Measurements from ENCODE around the gene STING1.
"Not testable (repeated sequence)": the region's sequence is repeated elsewhere in the genome, so short reads cannot be mapped to it uniquely, and the experiment has no call there.

The STING1 gene
- total RNA-seq: 107 to 129 (median 128) reads per million in 3 donors

GRCh38 chr5:139482050-139482889 lies at the start of gene STING1:
Gene STING1 (minus strand): TSS chr5:139482758. CDS start chr5:139481704, 1,054 bp downstream.
- peaks cover 31% of the 10 kb centered on the region for H3K4me1 ChIP-seq (ENCODE audit: control insufficient read depth, insufficient read depth, low read length, poor library complexity, severe bottlenecking)
- H3K4me3 ChIP-seq (ENCODE audit: insufficient read depth, low read depth, low read length, poor library complexity, severe bottlenecking): peak within 1 kb of the TSS; percentile 58
- DNase-seq: peak; percentile 45 to 64 (median 56)
- peak within 1 kb of the TSS; percentile 84 for H3K27ac ChIP-seq (ENCODE audit: insufficient read depth, low read length, poor library complexity, severe bottlenecking)
- no peaks in the 10 kb centered on the region for H3K9me3 ChIP-seq (ENCODE audit: control insufficient read depth, low read length)
- H3K27me3 ChIP-seq (replicated peaks; ENCODE audit: control insufficient read depth, insufficient read depth, low read length, poor library complexity, severe bottlenecking): no peaks in the 10 kb centered on the region
- peaks cover 18% of the 10 kb centered on the region for H3K36me3 ChIP-seq (ENCODE audit: control insufficient read depth, insufficient read depth, low read length)

GRCh38 chr5:139531772-139532169 lies 49.2 kb upstream of the STING1 start:
- no peaks in the 10 kb centered on the region for H3K27me3 ChIP-seq (replicated peaks; ENCODE audit: control insufficient read depth, insufficient read depth, low read length, poor library complexity, severe bottlenecking)
- H3K36me3 ChIP-seq (ENCODE audit: control insufficient read depth, insufficient read depth, low read length): no peaks in the 10 kb centered on the region
- H3K4me3 ChIP-seq (ENCODE audit: insufficient read depth, low read depth, low read length, poor library complexity, severe bottlenecking): no peak overlapping the region
- DNase-seq: no peak
- H3K4me1 ChIP-seq (ENCODE audit: control insufficient read depth, insufficient read depth, low read length, poor library complexity, severe bottlenecking): no peaks in the 10 kb centered on the region
- no peak overlapping the region for H3K27ac ChIP-seq (ENCODE audit: insufficient read depth, low read length, poor library complexity, severe bottlenecking)
- H3K9me3 ChIP-seq (ENCODE audit: control insufficient read depth, low read length): no peaks in the 10 kb centered on the region

DNA sequence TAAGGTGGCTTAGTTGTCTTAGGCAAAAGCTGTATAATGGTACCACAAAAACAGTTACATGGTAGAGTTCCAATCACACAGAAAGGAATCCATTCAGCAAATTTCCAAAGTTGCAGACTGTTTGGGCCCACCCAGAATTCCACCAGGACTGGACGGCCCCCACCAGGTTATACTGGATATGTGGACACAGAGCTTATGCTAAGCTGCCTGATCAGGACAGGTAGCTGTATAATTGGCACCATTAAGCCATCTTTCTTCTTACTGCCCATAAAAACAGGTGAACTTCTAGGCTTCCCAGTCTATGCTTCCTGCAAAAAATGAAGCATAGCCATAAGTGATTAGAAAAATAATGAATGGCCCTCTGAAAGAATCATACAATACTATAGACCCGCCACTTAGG lies 47.5 kb upstream of the STING1 start:
- H3K4me1 ChIP-seq (ENCODE audit: control insufficient read depth, insufficient read depth, low read length, poor library complexity, severe bottlenecking); H3K36me3 ChIP-seq (ENCODE audit: control insufficient read depth, insufficient read depth, low read length); H3K9me3 ChIP-seq (ENCODE audit: control insufficient read depth, low read length); DNase-seq; H3K27ac ChIP-seq (ENCODE audit: insufficient read depth, low read length, poor library complexity, severe bottlenecking); H3K27me3 ChIP-seq (replicated peaks; ENCODE audit: control insufficient read depth, insufficient read depth, low read length, poor library complexity, severe bottlenecking); H3K4me3 ChIP-seq (ENCODE audit: insufficient read depth, low read depth, low read length, poor library complexity, severe bottlenecking): not testable (repeated sequence)

DNA sequence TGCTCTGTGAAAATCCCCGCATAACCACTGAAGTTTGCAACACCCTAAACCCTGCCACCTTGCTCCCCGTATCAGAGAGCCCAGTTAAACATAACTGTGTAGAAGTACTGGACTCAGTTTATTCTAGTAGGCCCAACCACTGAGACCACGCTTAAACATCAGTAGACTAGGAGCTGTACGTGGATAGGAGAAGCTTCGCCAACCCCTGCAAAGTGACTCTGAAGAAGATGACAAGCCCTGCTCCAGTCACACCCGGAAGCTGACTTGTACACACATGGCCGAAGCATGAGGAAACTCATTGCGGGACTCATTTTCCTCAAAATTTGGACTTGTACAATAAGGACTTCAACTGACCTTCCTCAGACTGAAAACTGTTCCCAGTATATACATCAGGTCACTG lies 46.1 kb upstream of the STING1 start:
- DNase-seq; H3K9me3 ChIP-seq (ENCODE audit: control insufficient read depth, low read length); H3K4me3 ChIP-seq (ENCODE audit: insufficient read depth, low read depth, low read length, poor library complexity, severe bottlenecking); H3K4me1 ChIP-seq (ENCODE audit: control insufficient read depth, insufficient read depth, low read length, poor library complexity, severe bottlenecking); H3K36me3 ChIP-seq (ENCODE audit: control insufficient read depth, insufficient read depth, low read length); H3K27me3 ChIP-seq (replicated peaks; ENCODE audit: control insufficient read depth, insufficient read depth, low read length, poor library complexity, severe bottlenecking); H3K27ac ChIP-seq (ENCODE audit: insufficient read depth, low read length, poor library complexity, severe bottlenecking): not testable (repeated sequence)

DNA sequence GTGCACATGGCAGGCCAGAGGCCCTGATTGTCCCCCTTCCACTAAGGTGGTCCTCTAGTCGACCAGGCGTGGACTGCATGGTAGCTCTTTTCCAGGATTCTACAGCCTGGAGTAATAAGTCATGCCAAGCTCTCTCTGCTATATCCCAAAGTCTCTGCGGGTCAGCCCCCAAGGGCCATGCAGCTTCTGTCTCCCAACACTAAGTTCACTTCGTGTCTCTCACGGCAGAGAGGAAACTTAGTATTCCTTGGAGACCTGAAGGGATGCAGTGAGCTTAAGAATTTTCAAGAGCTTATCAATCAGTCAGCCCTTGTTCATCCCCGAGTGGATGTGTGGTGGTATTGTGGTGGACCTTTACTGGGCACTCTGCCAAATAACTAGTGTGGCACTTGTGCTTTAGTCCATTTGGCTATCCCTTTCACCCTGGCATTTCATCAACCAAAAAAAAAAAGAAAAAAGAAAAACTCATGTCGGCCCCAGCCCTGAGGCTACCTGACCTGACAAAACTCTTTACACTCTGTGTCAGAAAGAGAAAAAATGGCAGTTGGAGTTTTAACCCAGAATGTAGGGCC lies 45.4 kb upstream of the STING1 start:
- not testable (repeated sequence) for H3K27ac ChIP-seq (ENCODE audit: insufficient read depth, low read length, poor library complexity, severe bottlenecking); H3K9me3 ChIP-seq (ENCODE audit: control insufficient read depth, low read length); H3K4me1 ChIP-seq (ENCODE audit: control insufficient read depth, insufficient read depth, low read length, poor library complexity, severe bottlenecking); H3K27me3 ChIP-seq (replicated peaks; ENCODE audit: control insufficient read depth, insufficient read depth, low read length, poor library complexity, severe bottlenecking); H3K4me3 ChIP-seq (ENCODE audit: insufficient read depth, low read depth, low read length, poor library complexity, severe bottlenecking); DNase-seq; H3K36me3 ChIP-seq (ENCODE audit: control insufficient read depth, insufficient read depth, low read length)

DNA sequence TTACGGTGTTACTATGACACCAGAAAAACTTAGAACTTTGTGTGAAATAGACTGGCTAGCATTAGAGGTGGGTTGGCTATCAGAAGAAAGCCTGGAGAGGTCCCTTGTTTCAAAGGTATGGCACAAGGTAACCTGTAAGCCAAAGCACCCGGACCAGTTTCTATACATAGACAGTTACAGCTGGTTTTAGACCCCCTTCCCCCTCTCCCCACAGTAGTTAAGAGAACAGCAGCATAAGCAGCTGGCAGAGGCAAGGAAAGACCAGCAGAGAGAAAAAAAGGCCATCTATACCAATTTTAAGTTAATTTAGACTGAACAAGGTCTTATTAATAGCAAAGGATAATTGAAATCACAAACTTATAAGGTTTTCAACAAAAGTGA lies 44.5 kb upstream of the STING1 start:
- DNase-seq; H3K9me3 ChIP-seq (ENCODE audit: control insufficient read depth, low read length); H3K27ac ChIP-seq (ENCODE audit: insufficient read depth, low read length, poor library complexity, severe bottlenecking); H3K36me3 ChIP-seq (ENCODE audit: control insufficient read depth, insufficient read depth, low read length); H3K4me1 ChIP-seq (ENCODE audit: control insufficient read depth, insufficient read depth, low read length, poor library complexity, severe bottlenecking); H3K4me3 ChIP-seq (ENCODE audit: insufficient read depth, low read depth, low read length, poor library complexity, severe bottlenecking); H3K27me3 ChIP-seq (replicated peaks; ENCODE audit: control insufficient read depth, insufficient read depth, low read length, poor library complexity, severe bottlenecking): not testable (repeated sequence)

DNA sequence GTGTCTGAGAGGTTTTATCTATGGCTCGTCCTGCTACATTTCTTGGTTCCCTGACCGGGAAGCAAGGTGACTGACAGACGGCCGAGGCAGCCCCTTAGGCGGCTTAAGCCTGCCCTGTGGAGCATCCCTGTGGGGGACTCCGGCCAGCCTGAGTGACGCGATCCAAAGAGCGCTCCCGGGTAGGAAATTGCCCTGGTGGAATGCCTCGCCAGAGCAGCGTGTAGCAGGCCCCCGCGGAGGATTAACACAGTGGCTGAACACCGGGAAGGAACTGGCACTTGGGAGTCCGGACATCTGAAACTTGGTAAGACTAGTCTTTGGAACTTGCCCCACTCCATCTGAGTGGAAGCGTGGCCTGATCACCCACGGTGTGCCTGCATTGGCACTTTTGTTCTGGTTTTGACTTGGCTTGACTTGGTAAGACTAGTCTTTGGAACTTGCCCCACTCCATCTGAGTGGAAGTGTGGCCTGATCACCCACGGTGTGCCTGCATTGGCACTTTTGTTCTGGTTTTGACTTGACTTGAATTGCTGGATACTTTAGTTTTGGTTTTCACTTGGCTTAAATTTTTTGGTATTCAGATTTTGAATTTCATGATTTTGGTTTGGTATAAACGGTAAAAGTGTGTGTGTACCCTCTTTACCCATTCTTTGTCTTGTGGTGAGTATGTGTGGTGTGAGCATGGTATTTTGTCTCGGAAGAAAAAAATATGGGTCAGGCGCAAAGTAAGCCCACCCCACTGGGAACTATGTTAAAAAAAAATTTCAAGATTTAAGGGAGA lies 43.9 kb upstream of the STING1 start:
- H3K9me3 ChIP-seq (ENCODE audit: control insufficient read depth, low read length); H3K27ac ChIP-seq (ENCODE audit: insufficient read depth, low read length, poor library complexity, severe bottlenecking); H3K4me3 ChIP-seq (ENCODE audit: insufficient read depth, low read depth, low read length, poor library complexity, severe bottlenecking); H3K4me1 ChIP-seq (ENCODE audit: control insufficient read depth, insufficient read depth, low read length, poor library complexity, severe bottlenecking); H3K36me3 ChIP-seq (ENCODE audit: control insufficient read depth, insufficient read depth, low read length); DNase-seq; H3K27me3 ChIP-seq (replicated peaks; ENCODE audit: control insufficient read depth, insufficient read depth, low read length, poor library complexity, severe bottlenecking): not testable (repeated sequence)

GRCh38 chr5:139525586-139526308 lies 43.2 kb upstream of the STING1 start:
- H3K9me3 ChIP-seq (ENCODE audit: control insufficient read depth, low read length); H3K4me1 ChIP-seq (ENCODE audit: control insufficient read depth, insufficient read depth, low read length, poor library complexity, severe bottlenecking); H3K27ac ChIP-seq (ENCODE audit: insufficient read depth, low read length, poor library complexity, severe bottlenecking); H3K27me3 ChIP-seq (replicated peaks; ENCODE audit: control insufficient read depth, insufficient read depth, low read length, poor library complexity, severe bottlenecking); DNase-seq; H3K36me3 ChIP-seq (ENCODE audit: control insufficient read depth, insufficient read depth, low read length); H3K4me3 ChIP-seq (ENCODE audit: insufficient read depth, low read depth, low read length, poor library complexity, severe bottlenecking): not testable (repeated sequence)

DNA sequence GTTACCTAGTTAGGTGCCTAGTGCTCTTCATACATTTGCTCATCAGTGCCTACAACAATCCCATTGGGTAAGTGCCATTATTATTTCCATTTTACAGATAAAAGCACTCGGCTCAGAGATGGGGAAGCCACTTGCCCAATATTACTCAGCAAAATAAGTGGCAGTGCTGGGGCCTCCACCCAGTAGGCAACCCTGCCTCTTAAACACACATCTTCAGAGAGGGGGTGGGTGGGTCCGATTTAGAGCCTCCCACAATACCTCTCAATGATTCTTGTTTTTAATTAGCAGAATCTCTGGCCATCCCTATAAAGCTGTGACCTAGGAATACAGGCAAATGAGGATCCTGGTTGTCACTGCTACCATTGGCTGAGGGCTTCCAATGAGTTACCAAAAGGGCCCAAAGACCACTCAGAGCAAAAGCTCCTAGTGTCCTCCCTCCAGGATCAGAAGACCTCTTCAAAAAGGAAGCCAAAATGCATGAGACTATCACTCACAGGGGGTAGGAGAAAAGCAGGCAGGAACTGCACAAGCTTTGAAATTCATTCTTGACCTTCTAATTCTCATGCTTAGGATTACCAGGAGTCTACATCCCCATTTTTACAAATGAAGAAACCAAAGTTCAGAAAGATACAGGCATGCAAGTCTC lies 42.5 kb upstream of the STING1 start:
- H3K36me3 ChIP-seq (ENCODE audit: control insufficient read depth, insufficient read depth, low read length): no peaks in the 10 kb centered on the region
- H3K27me3 ChIP-seq (replicated peaks; ENCODE audit: control insufficient read depth, insufficient read depth, low read length, poor library complexity, severe bottlenecking): no peaks in the 10 kb centered on the region
- DNase-seq: no peak
- no peak overlapping the region for H3K4me3 ChIP-seq (ENCODE audit: insufficient read depth, low read depth, low read length, poor library complexity, severe bottlenecking)
- no peaks in the 10 kb centered on the region for H3K9me3 ChIP-seq (ENCODE audit: control insufficient read depth, low read length)
- H3K4me1 ChIP-seq (ENCODE audit: control insufficient read depth, insufficient read depth, low read length, poor library complexity, severe bottlenecking): no peaks in the 10 kb centered on the region
- H3K27ac ChIP-seq (ENCODE audit: insufficient read depth, low read length, poor library complexity, severe bottlenecking): no peak overlapping the region

Data from effector memory CD4-positive, alpha-beta T cell (primary cell).